K562 (cell line): ENCODE data around the gene WASF2. TPM values are rescaled to one million over a fixed set of nuclear protein-coding genes. Genes with fewer than 3 reads are reported as not detected.

Experiments used
- ATAC-seq: fragments of 200-7000 bp; cut with Tn5 transposase; 3 replicates; pipeline ENCODE4 v1.9.1; 2020; ENCODE audit warnings: moderate library complexity
- BruUV-seq: library from RNA; stranded (reverse); fragments of 400-500 nt; replicated peaks from 2 replicates; lab custom pipeline; 2021; lab: Mats Ljungman, UMichigan
- CTCF ChIA-PET: fragments of 300-600 bp; formaldehyde crosslinking; extraction: SDS; loops from one replicate; lab custom pipeline; 2021; ENCODE audit warnings: low intra/inter-chr PET ratio; lab: Yijun Ruan, JAX
- POLR2A ChIA-PET: fragments of 300-600, 350-650 bp; sonication (Branson Sonifier 250); formaldehyde crosslinking; extraction: SDS; loops from one replicate; lab custom pipeline; 2021; ENCODE audit warnings: antibody characterized with exemption, inconsistent platforms; lab: Yijun Ruan, JAX
- DNase-seq, 4 experiments: peaks; one replicate each; pipeline versions ENCODE4 v3.0.0 to v3.0.0-alpha.2; 2011 to 2018; ENCODE audit warnings: low spot score in 3 of 4, mixed read lengths in 3 of 4; ENCODE audit errors: extremely low read depth in 1 of 4
- FAIRE-seq: peaks from 2 replicates; lab custom pipeline; 2011; peaks lifted over from hg19 to GRCh38; lab: Jason Lieb, UNC
- H2AFZ ChIP-seq: 2 replicates; pipeline ENCODE4 v1.6.0; 2011; ENCODE audit warnings: low read depth, low read length, control low read depth, inconsistent platforms
- H3K27ac ChIP-seq: fragments of 200-600 bp; 3 replicates; pipeline ENCODE4 v1.8.0; 2011; ENCODE audit warnings: low read depth, mild to moderate bottlenecking, control low read depth, inconsistent platforms, low read length, moderate library complexity, mixed read lengths; ENCODE audit errors: extremely low read depth
- H3K27me3 ChIP-seq, 2 experiments: fragments of 300-600 bp in 1 of 2; 2 replicates in 1 of 2; 3 replicates in 1 of 2; pipeline versions ENCODE4 v1.6.0 to v1.8.0; 2011; ENCODE audit warnings: inconsistent platforms in 2 of 2, low read length in 2 of 2, mild to moderate bottlenecking in 1 of 2, mixed read lengths in 1 of 2, moderate library complexity in 1 of 2; ENCODE audit not compliant: control insufficient read depth in 2 of 2, insufficient read depth in 2 of 2
- H3K36me3 ChIP-seq: fragments of 300-600 bp; 3 replicates; pipeline ENCODE4 v1.8.0; 2011; ENCODE audit warnings: mild to moderate bottlenecking, low read length, inconsistent platforms; ENCODE audit not compliant: control insufficient read depth, insufficient read depth
- H3K4me1 ChIP-seq, 2 experiments: fragments of 200-600 bp in 1 of 2; replicated peaks in 1 of 2; 2 replicates in 1 of 2; 3 replicates in 1 of 2; pipeline versions ENCODE4 v1.5.1 to v1.8.0; 2011; ENCODE audit warnings: inconsistent platforms in 2 of 2, low read length in 2 of 2, mild to moderate bottlenecking in 1 of 2, mixed read lengths in 1 of 2, moderate library complexity in 1 of 2; ENCODE audit not compliant: control insufficient read depth in 2 of 2, insufficient read depth in 2 of 2
- H3K4me2 ChIP-seq: 2 replicates; pipeline ENCODE4 v1.6.1; 2011; ENCODE audit warnings: low read length, control low read depth, inconsistent platforms, mixed read lengths; ENCODE audit not compliant: insufficient read depth
- H3K4me3 ChIP-seq: fragments of 200-600 bp; sonication (generic), shearing (Covaris generic); 2 replicates; pipeline ENCODE4 v1.5.1; 2016; ENCODE audit warnings: control low read depth, inconsistent platforms
- H3K79me2 ChIP-seq: fragments of 200-600 bp; 3 replicates; pipeline ENCODE4 v1.8.0; 2011; ENCODE audit warnings: low read length, inconsistent platforms; ENCODE audit not compliant: control insufficient read depth, insufficient read depth
- H3K9ac ChIP-seq, 2 experiments: 2 replicates each; pipeline versions ENCODE4 v1.6.0 to v1.6.1; 2011; ENCODE audit warnings: low read depth in 2 of 2, low read length in 2 of 2, control low read depth in 1 of 2, inconsistent platforms in 1 of 2, mild to moderate bottlenecking in 1 of 2, mixed read lengths in 1 of 2; ENCODE audit not compliant: insufficient read depth in 1 of 2
- H3K9me1 ChIP-seq: one replicate; pipeline ENCODE4 v1.6.0; 2011; ENCODE audit warnings: inconsistent platforms, mild to moderate bottlenecking, low read length, moderate library complexity; ENCODE audit not compliant: control insufficient read depth, insufficient read depth
- H3K9me3 ChIP-seq: replicated peaks from 2 replicates; pipeline ENCODE4 v1.5.1; 2011; ENCODE audit warnings: low read depth, low read length, inconsistent platforms; ENCODE audit not compliant: control insufficient read depth, insufficient read depth
- H4K20me1 ChIP-seq: replicated peaks from 2 replicates; pipeline ENCODE4 v1.6.1; 2011; ENCODE audit warnings: low read length, inconsistent platforms, mixed read lengths; ENCODE audit not compliant: control insufficient read depth, insufficient read depth
- GATAD2B ChIP-seq: fragments of 450-650 bp; IDR thresholded peaks from 2 replicates; pipeline ENCODE4 v1.6.1; 2017; ENCODE audit warnings: mild to moderate bottlenecking, borderline replicate concordance
- HDAC6 ChIP-seq: IDR thresholded peaks from 2 replicates; pipeline ENCODE4 v1.6.1; 2012; ENCODE audit warnings: low read depth, mild to moderate bottlenecking, control low read depth, inconsistent platforms, low read length, moderate library complexity
- ZNF586 ChIP-seq: fragments of 450-650 bp; formaldehyde crosslinking; conservative IDR thresholded peaks from 2 replicates; pipeline ENCODE4 v1.4.0; 2020; ENCODE audit warnings: mild to moderate bottlenecking, moderate library complexity
- WGBS: fragments of 100-300 bp; shearing (Covaris generic); methylation state at CpG from one replicate; pipeline ENCODE4 v1.1.6; 2016; ENCODE audit warnings: low coverage, mixed read lengths; ENCODE audit not compliant: insufficient coverage; ENCODE audit errors: missing lambda C conversion rate; 5-methylcytosine and 5-hydroxymethylcytosine counted together
- in situ Hi-C: fragments of 300-500 bp; cut with MboI; formaldehyde crosslinking; loops from 4 replicates; pipeline ENCODE4 v1.15.0; 2018; ENCODE audit warnings: inconsistent platforms, mixed read lengths
- intact Hi-C: fragments of 100-400 bp; cut with micrococcal nuclease; formaldehyde crosslinking; loops from 2 replicates; pipeline ENCODE4 v1.14.2; 2022
- polyA plus RNA-seq, 8 experiments: library from polyadenylated mRNA; depleted of rRNA in 4 of 8; stranded (reverse) in 5 of 8; unstranded in 3 of 8; fragments of >200 nt; fragmentation: Nextera tagmentation in 2 of 8; fragmentation: Illumina TruSeq in 1 of 8; extraction: Ambion mirVana in 2 of 8; extraction: Trizol in 1 of 8; gene quantifications; 2 replicates each; pipeline versions ENCODE4 v1.2.1 to v1.2.3, GENCODE V29; 2011 to 2014; ENCODE audit warnings: inconsistent platforms in 1 of 8, missing spikeins in 1 of 8
- total RNA-seq, 7 experiments: library from RNA; depleted of rRNA in 6 of 7; stranded (reverse); fragments of >200 nt in 6 of 7; fragmentation: Illumina TruSeq in 2 of 7; extraction: Trizol in 2 of 7; gene quantifications; 2 replicates each; pipeline versions ENCODE4 v1.2.1 to v1.2.3, GENCODE V29; 2011 to 2021; ENCODE audit warnings: low replicate concordance in 1 of 7

The WASF2 gene
- total and polyA plus RNA-seq, 9 of the 15 experiments (the other 6 are each of a cell fraction or from before 2014, with no cell fraction given), result 8.2 to 163 (median 31.2) TPM

- no peak for TF ChIP-seq HDAC6
- no peak for TF ChIP-seq GATAD2B
Measured at GRCh38 chr1:27536010-27536757, 46.2 kb upstream of the WASF2 start (continued).

DNA sequence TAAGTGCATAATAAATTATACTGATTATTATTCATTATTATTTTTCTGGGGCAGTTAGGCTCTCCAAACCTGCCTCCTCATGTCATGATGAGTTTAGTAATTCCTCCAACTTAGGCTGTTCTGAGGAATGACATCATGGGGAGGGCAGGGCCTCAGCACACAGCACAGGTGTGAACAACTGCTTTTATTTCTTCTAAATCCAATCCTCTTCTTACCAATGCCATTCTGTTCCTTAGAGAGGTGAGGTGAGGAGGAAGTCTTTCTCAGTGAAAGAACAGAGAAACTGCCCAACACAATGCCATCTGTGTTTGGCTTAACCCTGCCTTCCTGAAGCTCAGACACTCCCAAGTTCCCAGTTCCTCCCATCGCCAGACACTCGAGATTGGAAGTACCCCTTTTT, 45.4 kb upstream of the WASF2 start:
- CTCF ChIA-PET, result no interaction called here
- H3K27me3 ChIP-seq, result no peaks in the 10 kb centered on the region

More for the DNA sequence above, 45.4 kb upstream of the WASF2 start:
- 56% methylated on average over 2 of the region's 2 CpGs for WGBS
- H3K9me1 ChIP-seq, result peaks cover 3% of the 10 kb centered on the region
- no peaks in the 10 kb centered on the region for H4K20me1 ChIP-seq
- H3K4me1 ChIP-seq, result peaks cover 27 to 40% of the 10 kb centered on the region in 2 experiments
- FAIRE-seq (no peak), DNase-seq (no peak), ATAC-seq (no peak)
- H3K4me3 ChIP-seq, result no peak overlapping the region
- H3K36me3 ChIP-seq, result peaks cover 49% of the 10 kb centered on the region; the same call in 2 of the 3 replicates
- H3K9ac ChIP-seq, result peak overlapping the region in 1 of 2 experiments; percentile 80; a peak in 1 of 4 replicates
- no peak overlapping the region for H3K4me2 ChIP-seq
- H3K79me2 ChIP-seq, result peaks cover 14% of the 10 kb centered on the region; the same call in 2 of the 3 replicates
- BruUV-seq, result no TSS peak
- H3K9me3 ChIP-seq, result no peaks in the 10 kb centered on the region
- H2AFZ ChIP-seq, result no peak overlapping the region
- in situ Hi-C loops, result no loop called here
- POLR2A ChIA-PET, result interaction anchor here (2.0 kb wide), 1 partner anchor 9 kb away, joined by 11 read pairs; no protein-coding TSS in a partner anchor
- intact Hi-C loops, result no loop called here
- H3K27ac ChIP-seq, result no peak overlapping the region
- TF ChIP-seq ZNF586 (CRISPR knock-in tag), result no peak
